A549 (cell line): ENCODE results near the gene NUDCD3. TPM values are rescaled to one million over a fixed set of nuclear protein-coding genes. Genes with fewer than 3 reads are reported as not detected.

Experiments used
- ATAC-seq, 2 experiments: fragments of 200-7000 bp in 1 of 2; fragments of >200 bp in 1 of 2; cut with Nextera tagmentation in 1 of 2; cut with Tn5 transposase in 1 of 2; 3 replicates each; pipeline versions ENCODE4 v1.8.0 to v1.9.1; 2018 to 2020; ENCODE audit warnings: mild to moderate bottlenecking in 1 of 2, moderate library complexity in 1 of 2
- CTCF ChIA-PET: fragments of 300-600 bp; sonication (Branson Sonifier 250); formaldehyde crosslinking; extraction: SDS; loops from one replicate; lab custom pipeline; 2021; ENCODE audit warnings: antibody characterized with exemption, inconsistent platforms; lab: Yijun Ruan, JAX
- POLR2A ChIA-PET: fragments of 350-600 bp; formaldehyde crosslinking; extraction: SDS; loops from one replicate; lab custom pipeline; 2021; ENCODE audit warnings: antibody characterized with exemption, inconsistent platforms; lab: Yijun Ruan, JAX
- DNase-seq, 2 experiments: peaks; one replicate each; pipeline versions ENCODE4 v3.0.0 to v3.0.0-alpha.2; 2011 to 2016; ENCODE audit warnings: low read depth in 1 of 2, low spot score in 1 of 2
- FAIRE-seq: peaks from 2 replicates; lab custom pipeline; 2011; peaks lifted over from hg19 to GRCh38; lab: Jason Lieb, UNC
- H3K27ac ChIP-seq, 2 experiments: fragments of >200 bp; sonication (Bioruptor Twin); formaldehyde crosslinking; 3 replicates each; pipeline ENCODE4 v1.5.1; 2016 to 2017
- H3K4me1 ChIP-seq: fragments of >200 bp; sonication (Bioruptor Twin); formaldehyde crosslinking; 3 replicates; pipeline ENCODE4 v1.6.1; 2016
- H3K4me2 ChIP-seq: fragments of >200 bp; sonication (Bioruptor Twin); formaldehyde crosslinking; 3 replicates; pipeline ENCODE4 v1.6.1; 2016
- H3K4me3 ChIP-seq: fragments of >200 bp; sonication (Bioruptor Twin); formaldehyde crosslinking; 3 replicates; pipeline ENCODE4 v1.5.1; 2016
- H3K9me3 ChIP-seq: fragments of >200 bp; sonication (Bioruptor Twin); formaldehyde crosslinking; 3 replicates; pipeline ENCODE4 v1.6.1; 2016
- ATOH8 ChIP-seq: fragments of 250-450 bp; sonication (Bioruptor Pico); IDR thresholded peaks from 2 replicates; pipeline ENCODE4 v1.5.0; 2020; ENCODE audit warnings: low read depth, mild to moderate bottlenecking, moderate library complexity
- BCL3 ChIP-seq: fragments of >200 bp; sonication (Bioruptor Twin); formaldehyde crosslinking; IDR thresholded peaks from 3 replicates; pipeline ENCODE4 v1.6.1; 2016
- BHLHE40 ChIP-seq: IDR thresholded peaks from 2 replicates; pipeline ENCODE4 v1.6.1; 2012; ENCODE audit warnings: low read depth, low read length, inconsistent platforms
- CEBPB ChIP-seq, 2 experiments: fragments of >200 bp in 1 of 2; sonication (Bioruptor Twin) in 1 of 2; formaldehyde crosslinking in 1 of 2; IDR thresholded peaks; 2 replicates each; pipeline ENCODE4 v1.6.1; 2012 to 2016
- CHD2 ChIP-seq: fragments of 150-350 bp; IDR thresholded peaks from 2 replicates; pipeline ENCODE4 v1.6.1; 2014; ENCODE audit warnings: low read length; ENCODE audit not compliant: partially characterized antibody
- EHMT2 ChIP-seq: fragments of 200-600 bp; sonication (generic); IDR thresholded peaks from 2 replicates; pipeline ENCODE4 v1.6.1; 2016; ENCODE audit warnings: antibody characterized with exemption, low read depth, mild to moderate bottlenecking, moderate library complexity
- ELK1 ChIP-seq: fragments of 150-350 bp; IDR thresholded peaks from 2 replicates; pipeline ENCODE4 v1.6.1; 2014; ENCODE audit warnings: low read depth, mild to moderate bottlenecking, low read length
- ESRRA ChIP-seq: fragments of 150-350 bp; IDR thresholded peaks from 2 replicates; pipeline ENCODE4 v1.6.1; 2014; ENCODE audit warnings: mild to moderate bottlenecking, low read length, borderline replicate concordance
- FOSL2 ChIP-seq, 2 experiments: fragments of 450-650 bp in 1 of 2; fragments of >200 bp in 1 of 2; sonication (Bioruptor Twin) in 1 of 2; formaldehyde crosslinking; IDR thresholded peaks; 2 replicates each; pipeline versions ENCODE4 v1.5.0 to v1.6.1; 2016 to 2020; ENCODE audit warnings: mild to moderate bottlenecking in 1 of 2, moderate library complexity in 1 of 2
- HDAC2 ChIP-seq: fragments of 200-600 bp; sonication (generic); IDR thresholded peaks from 2 replicates; pipeline ENCODE4 v1.6.1; 2016
- HES2 ChIP-seq: fragments of >200 bp; sonication (Bioruptor Twin); formaldehyde crosslinking; IDR thresholded peaks from 2 replicates; pipeline ENCODE4 v1.6.1; 2016
- HMGXB4 ChIP-seq: fragments of 250-450 bp; sonication (Bioruptor Pico); IDR thresholded peaks from 2 replicates; pipeline ENCODE4 v1.5.0; 2021; ENCODE audit warnings: mild to moderate bottlenecking, moderate library complexity, borderline replicate concordance
- HOXB5 ChIP-seq: fragments of 250-450 bp; sonication (Bioruptor Pico); IDR thresholded peaks from 2 replicates; pipeline ENCODE4 v1.5.0; 2020; ENCODE audit warnings: mild to moderate bottlenecking, moderate library complexity
- JUNB ChIP-seq: fragments of >200 bp; sonication (Bioruptor Twin); formaldehyde crosslinking; IDR thresholded peaks from 2 replicates; pipeline ENCODE4 v1.6.1; 2016
- KDM1A ChIP-seq: fragments of 200-600 bp; sonication (generic); IDR thresholded peaks from 2 replicates; pipeline ENCODE4 v1.6.1; 2016; ENCODE audit warnings: low read depth, mild to moderate bottlenecking
- NFE2L2 ChIP-seq: fragments of 150-350 bp; conservative IDR thresholded peaks from 2 replicates; pipeline ENCODE4 v1.6.1; 2014; ENCODE audit warnings: low read length
- NPAS2 ChIP-seq: fragments of 250-450 bp; sonication (Bioruptor Pico); IDR thresholded peaks from 2 replicates; pipeline ENCODE4 v1.8.0; 2022; ENCODE audit warnings: mild to moderate bottlenecking, moderate library complexity, borderline replicate concordance
- PBX3 ChIP-seq: IDR thresholded peaks from 2 replicates; pipeline ENCODE4 v1.6.1; 2012
- POLR2AphosphoS2 ChIP-seq: conservative IDR thresholded peaks from 2 replicates; pipeline ENCODE4 v1.6.1; 2012; ENCODE audit warnings: low read length, improper control_type of control experiment, inconsistent platforms
- RAD21 ChIP-seq, 2 experiments: fragments of >200 bp in 1 of 2; sonication (Bioruptor Twin) in 1 of 2; formaldehyde crosslinking in 1 of 2; IDR thresholded peaks in 1 of 2; conservative IDR thresholded peaks in 1 of 2; 2 replicates in 1 of 2; 3 replicates in 1 of 2; pipeline ENCODE4 v1.6.1; 2012 to 2018; ENCODE audit warnings: inconsistent platforms in 1 of 2
- RARB ChIP-seq: fragments of 250-450 bp; sonication (Bioruptor Pico); IDR thresholded peaks from 2 replicates; pipeline ENCODE4 v1.8.0; 2021; ENCODE audit warnings: mild to moderate bottlenecking, moderate library complexity
- RCOR1 ChIP-seq: fragments of 150-350 bp; IDR thresholded peaks from 2 replicates; pipeline ENCODE4 v1.6.1; 2014; ENCODE audit warnings: antibody characterized with exemption, low read length, low read depth
- RNF2 ChIP-seq: fragments of 200-600 bp; sonication (generic); IDR thresholded peaks from 2 replicates; pipeline ENCODE4 v1.6.1; 2016; ENCODE audit warnings: low read depth, mild to moderate bottlenecking, antibody characterized with exemption, moderate library complexity, borderline replicate concordance
- SMC3 ChIP-seq: fragments of >200 bp; sonication (Bioruptor Twin); formaldehyde crosslinking; IDR thresholded peaks from 3 replicates; pipeline ENCODE4 v1.6.1; 2018; ENCODE audit warnings: inconsistent platforms
- TFCP2L1 ChIP-seq: fragments of 250-450 bp; sonication (Bioruptor Pico); IDR thresholded peaks from 2 replicates; pipeline ENCODE4 v1.5.0; 2021; ENCODE audit warnings: mild to moderate bottlenecking
- TP53 ChIP-seq: fragments of 250-450 bp; sonication (Bioruptor Pico); IDR thresholded peaks from 2 replicates; pipeline ENCODE4 v1.5.0; 2021; ENCODE audit warnings: mild to moderate bottlenecking, moderate library complexity
- ZC3H11A ChIP-seq: fragments of 450-650 bp; IDR thresholded peaks from 2 replicates; pipeline ENCODE4 v1.6.1; 2014; ENCODE audit warnings: antibody characterized with exemption, mild to moderate bottlenecking
- WGBS: methylation state at CpG from one replicate; pipeline ENCODE4 v1.1.6; 2017; ENCODE audit errors: missing lambda C conversion rate; 5-methylcytosine and 5-hydroxymethylcytosine counted together
- polyA plus RNA-seq, 4 experiments: library from polyadenylated mRNA; depleted of rRNA in 3 of 4; stranded (reverse); fragments of >200 nt; fragmentation: RNase III in 1 of 4; extraction: RNeasy Plus Mini Kit Qiagen cat#74134 plus additional on column Dnase treatment in 1 of 4; gene quantifications; 2 replicates in 3 of 4; 3 replicates in 1 of 4; pipeline ENCODE4 v1.2.3, GENCODE V29; 2011 to 2017

NUDCD3 gene
- polyA plus RNA-seq, 2 of the 4 experiments (the other 2 are of a cell fraction) = 44.3 to 66.3 TPM

GRCh38 chr7:44536090-44536489 is 45.6 kb upstream of the NUDCD3 start:
- ATAC-seq (no peak), DNase-seq (no peak), FAIRE-seq (no peak)
- no peaks in the 10 kb centered on the region for H3K4me1 ChIP-seq
- H3K4me2 ChIP-seq = no peak overlapping the region
- no peak overlapping the region for H3K27ac ChIP-seq
- TF ChIP-seq ATOH8 (CRISPR knock-in tag) = no peak
- TF ChIP-seq NFE2L2 = no peak
- no peak for TF ChIP-seq CHD2
- TF ChIP-seq TFCP2L1 (CRISPR knock-in tag) = no peak
- TF ChIP-seq RARB = no peak
- TF ChIP-seq RNF2 = no peak
- no peak for TF ChIP-seq ELK1
- TF ChIP-seq HMGXB4 (CRISPR knock-in tag) = no peak
- no peak for TF ChIP-seq HOXB5
- TF ChIP-seq RCOR1 = no peak
- TF ChIP-seq BHLHE40 = no peak
- TF ChIP-seq FOSL2 (IDR thresholded peaks at IDR 0.05) = no peak
- no peak for TF ChIP-seq FOSL2 (CRISPR knock-in tag; IDR thresholded peaks at IDR 0.05)
- TF ChIP-seq BCL3 = no peak
- TF ChIP-seq POLR2AphosphoS2 = no peak
- no peak overlapping the region for H3K4me3 ChIP-seq
- CTCF ChIA-PET = interaction anchor here (1.1 to 2.5 kb wide), 6 partner anchors 9 to 295 kb away, joined by 3 to 15 read pairs (median 4); no protein-coding TSS in a partner anchor
- H3K9me3 ChIP-seq = no peaks in the 10 kb centered on the region
- POLR2A ChIA-PET = no interaction called here
- 84% methylated on average over 9 of the region's 10 CpGs for WGBS

- TF ChIP-seq ELK1 = no peak
- TF ChIP-seq SMC3 = no peak
- TF ChIP-seq CHD2 = no peak
- TF ChIP-seq CEBPB (IDR thresholded peaks at IDR 0.05) = no peak
- TF ChIP-seq FOSL2 (IDR thresholded peaks at IDR 0.05) = no peak
- TF ChIP-seq FOSL2 (CRISPR knock-in tag; IDR thresholded peaks at IDR 0.05) = no peak
- no peak for TF ChIP-seq BHLHE40
- TF ChIP-seq RAD21 (conservative IDR thresholded peaks at IDR 0.05 in 1 of 2, IDR thresholded peaks at IDR 0.05 in 1 of 2) = no peak
- no peak for TF ChIP-seq EHMT2
- no peak for TF ChIP-seq PBX3
- no peak for TF ChIP-seq RNF2
- TF ChIP-seq ZC3H11A = no peak
- no peak for TF ChIP-seq KDM1A
- TF ChIP-seq JUNB = no peak
- TF ChIP-seq HES2 = no peak
- TF ChIP-seq ESRRA = no peak
- no peak for TF ChIP-seq TFCP2L1 (CRISPR knock-in tag)
- TF ChIP-seq HDAC2 = no peak
- no peak for TF ChIP-seq TP53
- TF ChIP-seq NPAS2 = no peak
- no peak for DNase-seq
- no peaks in the 10 kb centered on the region for H3K4me1 ChIP-seq
- no peak overlapping the region for H3K27ac ChIP-seq
- POLR2A ChIA-PET = no interaction called here
- 74% methylated on average over 8 of the region's 8 CpGs for WGBS
- H3K4me3 ChIP-seq = no peak overlapping the region
- CTCF ChIA-PET = interaction anchor here (0.7 to 2.5 kb wide), 9 partner anchors 8 to 294 kb away, joined by 3 to 15 read pairs (median 4); no protein-coding TSS in a partner anchor
- no peak for FAIRE-seq
- ATAC-seq = no peak
- H3K4me2 ChIP-seq = no peak overlapping the region
- no peaks in the 10 kb centered on the region for H3K9me3 ChIP-seq
These were observed 45.0 kb upstream of the NUDCD3 start for GRCh38 chr7:44535348-44536064.
